Measurements from ENCODE around the gene HDAC9.

- TF ChIP-seq, protein P1, sequence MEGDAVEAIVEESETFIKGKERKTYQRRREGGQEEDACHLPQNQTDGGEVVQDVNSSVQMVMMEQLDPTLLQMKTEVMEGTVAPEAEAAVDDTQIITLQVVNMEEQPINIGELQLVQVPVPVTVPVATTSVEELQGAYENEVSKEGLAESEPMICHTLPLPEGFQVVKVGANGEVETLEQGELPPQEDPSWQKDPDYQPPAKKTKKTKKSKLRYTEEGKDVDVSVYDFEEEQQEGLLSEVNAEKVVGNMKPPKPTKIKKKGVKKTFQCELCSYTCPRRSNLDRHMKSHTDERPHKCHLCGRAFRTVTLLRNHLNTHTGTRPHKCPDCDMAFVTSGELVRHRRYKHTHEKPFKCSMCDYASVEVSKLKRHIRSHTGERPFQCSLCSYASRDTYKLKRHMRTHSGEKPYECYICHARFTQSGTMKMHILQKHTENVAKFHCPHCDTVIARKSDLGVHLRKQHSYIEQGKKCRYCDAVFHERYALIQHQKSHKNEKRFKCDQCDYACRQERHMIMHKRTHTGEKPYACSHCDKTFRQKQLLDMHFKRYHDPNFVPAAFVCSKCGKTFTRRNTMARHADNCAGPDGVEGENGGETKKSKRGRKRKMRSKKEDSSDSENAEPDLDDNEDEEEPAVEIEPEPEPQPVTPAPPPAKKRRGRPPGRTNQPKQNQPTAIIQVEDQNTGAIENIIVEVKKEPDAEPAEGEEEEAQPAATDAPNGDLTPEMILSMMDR (conservative IDR thresholded peaks at IDR 0.05 in 1 of 2, IDR thresholded peaks at IDR 0.05 in 1 of 2; ENCODE audit: low read depth in 1 of 2, low read length in 2 of 2) = no peak
- no peak for TF ChIP-seq EZH2 (IDR thresholded peaks at IDR 0.05; ENCODE audit: low read length, missing control alignments)
Measured at GRCh38 chr7:18532813-18533212, 37.3 kb downstream of the HDAC9 start.

Measured in fibroblast of lung (primary cell).